NAMALWA (cell line): ENCODE data around the gene ZCWPW2.

Experiments
- DNase-seq: peaks from one replicate; pipeline ENCODE4 v3.0.0-alpha.2; 2015; ENCODE audit warnings: low spot score

Gene ZCWPW2

GRCh38 chr3:28386049-28386448 is 37.5 kb downstream of the ZCWPW2 start:
- DNase-seq, result peak; percentile 7

- no peak for DNase-seq
These were observed 40.5 kb downstream of the ZCWPW2 start for GRCh38 chr3:28388978-28389377.

GRCh38 chr3:28399206-28399605 is 50.7 kb downstream of the ZCWPW2 start:
- DNase-seq, result no peak

DNA sequence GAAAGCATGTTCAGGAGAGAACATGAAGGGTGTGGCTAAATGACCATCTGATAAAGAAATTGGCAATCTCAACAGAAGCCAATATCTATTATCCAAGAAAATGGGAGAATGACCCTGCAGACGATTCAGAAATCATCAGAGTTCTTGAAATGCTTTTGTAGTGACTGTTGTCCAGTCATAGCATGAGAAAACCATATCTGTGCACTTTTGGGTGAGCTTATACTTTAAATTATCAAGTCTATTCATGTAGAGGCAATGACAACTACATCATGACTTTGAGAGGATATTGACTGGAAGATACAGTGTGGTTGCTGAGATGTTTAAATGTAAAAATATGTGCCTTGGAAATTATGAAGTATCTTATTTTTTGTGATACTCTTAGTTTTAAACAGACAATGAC is 57.7 kb downstream of the ZCWPW2 start:
- no peak for DNase-seq

DNA sequence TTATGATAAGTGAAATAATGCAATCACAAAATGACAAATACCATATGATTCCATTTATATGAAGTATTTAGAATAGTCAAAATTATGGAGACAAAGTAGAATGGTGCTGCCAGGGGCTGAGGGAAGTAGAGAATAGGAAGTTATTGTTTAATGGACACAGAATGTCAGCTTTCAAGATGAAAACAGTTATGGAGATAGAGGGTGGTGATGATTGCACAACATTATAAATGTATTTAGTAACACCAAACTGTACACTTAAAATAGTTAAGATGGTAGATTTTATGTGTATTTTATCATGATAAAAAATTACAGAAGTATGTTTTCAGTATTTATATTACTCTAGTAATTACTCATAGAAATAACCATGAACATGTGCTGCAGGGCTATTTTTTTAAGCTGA is 100.9 kb downstream of the ZCWPW2 start:
- DNase-seq, result no peak

GRCh38 chr3:28462866-28463265 is 114.3 kb downstream of the ZCWPW2 start:
- no peak for DNase-seq

GRCh38 chr3:28467414-28467813 is 118.9 kb downstream of the ZCWPW2 start:
- no peak for DNase-seq

DNA sequence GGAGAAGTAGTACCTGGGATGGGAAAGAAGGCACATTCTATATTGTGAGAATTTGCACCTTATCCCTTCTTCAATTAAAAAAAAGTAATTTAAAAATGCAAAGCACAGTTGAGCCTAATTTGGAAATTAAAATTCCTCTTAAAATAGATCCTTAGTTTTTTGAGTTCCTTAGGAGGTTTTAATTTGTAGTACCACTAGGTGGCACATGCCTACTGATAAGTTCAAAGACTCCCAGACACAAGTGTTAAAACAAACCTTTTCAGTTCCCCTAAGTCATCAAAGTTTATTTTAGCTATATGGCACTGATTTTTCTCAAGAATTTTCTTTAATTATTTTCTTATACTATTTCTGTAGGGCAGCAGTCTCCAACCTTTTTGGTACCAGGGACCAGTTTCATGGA is 127.7 kb downstream of the ZCWPW2 start:
- peak; percentile 56 for DNase-seq

GRCh38 chr3:28476764-28477163 is 128.2 kb downstream of the ZCWPW2 start:
- no peak for DNase-seq

- DNase-seq, result no peak
These were observed 136.6 kb downstream of the ZCWPW2 start for GRCh38 chr3:28485164-28485563.

DNA sequence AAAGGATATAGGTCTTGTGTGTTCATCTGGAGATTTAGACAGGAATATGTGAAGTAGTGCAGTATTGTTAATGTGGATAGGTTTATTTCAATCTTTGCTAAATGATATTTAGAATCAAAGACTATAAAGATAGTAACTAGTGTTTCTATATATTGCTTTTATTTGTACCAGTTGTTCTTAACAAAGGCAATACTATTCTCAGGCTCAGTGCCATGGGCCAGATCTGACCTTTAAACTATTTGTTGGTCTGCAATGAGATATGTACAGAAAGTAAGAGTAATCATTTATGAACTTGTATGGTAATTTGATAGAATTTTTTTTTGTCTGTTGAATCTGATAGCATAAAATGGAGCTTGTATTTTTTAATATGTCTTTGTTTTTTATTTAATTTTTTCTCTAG is 146.8 kb downstream of the ZCWPW2 start:
- DNase-seq, result no peak

- no peak for DNase-seq
These were observed 153.9 kb downstream of the ZCWPW2 start for GRCh38 chr3:28502397-28502937.

- DNase-seq, result no peak
These were observed 156.5 kb downstream of the ZCWPW2 start for GRCh38 chr3:28504976-28505375.

DNA sequence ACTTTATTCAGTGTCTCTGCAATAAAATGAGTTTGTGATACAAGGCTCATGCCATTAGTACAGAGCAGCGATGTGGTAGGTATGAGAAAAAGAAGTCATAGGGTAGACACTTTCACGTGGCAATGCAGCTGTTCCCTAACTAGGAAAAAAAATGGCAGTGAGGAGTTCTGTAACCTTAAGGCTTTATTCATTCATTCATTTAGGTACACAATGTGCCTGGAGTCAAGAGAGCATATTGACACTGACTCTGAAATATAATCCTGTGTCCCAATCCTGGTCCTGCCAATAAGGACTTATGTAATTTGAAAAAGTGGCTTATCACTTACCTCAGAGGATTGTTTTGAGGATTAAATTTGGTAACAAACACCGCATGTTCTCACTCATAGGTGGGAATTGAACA is 173.1 kb downstream of the ZCWPW2 start:
- DNase-seq, result no peak

GRCh38 chr3:28542351-28542750 is 193.8 kb downstream of the ZCWPW2 start:
- DNase-seq, result no peak

DNA sequence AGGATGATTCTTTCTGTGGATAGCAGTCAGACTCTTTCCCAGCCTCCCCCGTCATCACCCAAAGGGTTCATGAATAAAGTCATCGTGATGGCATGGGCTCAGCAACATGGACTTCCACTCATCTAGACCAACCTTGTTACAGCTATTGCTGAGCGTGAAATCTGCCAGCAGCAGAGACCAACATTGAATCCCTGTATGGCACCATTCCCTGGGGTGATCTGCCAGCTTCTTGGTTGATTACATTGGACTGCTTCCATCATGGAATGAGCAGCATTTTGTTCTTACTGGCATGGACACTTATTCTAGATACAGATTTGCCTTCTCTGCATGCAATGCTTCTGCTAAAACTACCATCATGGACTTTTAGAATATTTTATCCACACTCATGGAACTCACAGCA is 195.7 kb downstream of the ZCWPW2 start:
- DNase-seq, result no peak

DNA sequence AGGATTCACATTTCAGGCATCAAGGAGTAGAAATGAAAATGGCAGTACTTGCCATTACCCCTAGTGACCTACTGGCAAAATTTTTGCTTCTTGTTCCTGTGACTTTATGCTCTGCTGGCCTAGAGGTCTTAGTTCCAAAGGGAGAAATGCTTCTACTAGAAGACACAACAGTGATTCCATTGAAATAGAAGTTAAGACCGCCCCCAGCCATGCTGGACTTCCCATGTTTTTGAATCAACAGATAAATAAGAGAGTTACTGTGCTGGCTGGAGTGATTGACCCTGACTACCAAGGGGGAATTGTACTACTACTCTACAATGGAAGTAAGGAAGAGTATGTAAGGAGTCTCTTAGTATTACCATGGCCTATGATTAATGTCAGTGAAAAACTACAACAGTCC is 196.3 kb downstream of the ZCWPW2 start:
- DNase-seq, result no peak

DNA sequence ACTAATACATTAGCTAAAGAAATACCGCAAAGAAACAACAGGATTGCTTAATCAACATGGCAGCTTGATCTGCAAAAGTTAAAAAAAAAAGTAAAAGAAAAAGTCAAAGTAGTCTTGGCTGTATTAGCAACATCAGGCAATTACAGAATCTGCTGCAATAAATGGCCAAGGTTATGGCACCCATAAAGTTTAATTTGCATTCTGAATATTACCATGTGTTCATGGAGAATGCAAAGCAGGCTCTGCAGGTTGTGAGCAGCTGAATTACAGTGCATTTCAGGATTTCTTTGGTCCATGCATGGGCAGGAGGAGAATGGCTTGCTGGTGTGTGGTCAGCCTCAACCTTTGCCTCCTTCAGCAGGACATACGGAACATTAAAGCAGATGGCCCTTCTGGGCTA is 199.2 kb downstream of the ZCWPW2 start:
- DNase-seq, result no peak

DNA sequence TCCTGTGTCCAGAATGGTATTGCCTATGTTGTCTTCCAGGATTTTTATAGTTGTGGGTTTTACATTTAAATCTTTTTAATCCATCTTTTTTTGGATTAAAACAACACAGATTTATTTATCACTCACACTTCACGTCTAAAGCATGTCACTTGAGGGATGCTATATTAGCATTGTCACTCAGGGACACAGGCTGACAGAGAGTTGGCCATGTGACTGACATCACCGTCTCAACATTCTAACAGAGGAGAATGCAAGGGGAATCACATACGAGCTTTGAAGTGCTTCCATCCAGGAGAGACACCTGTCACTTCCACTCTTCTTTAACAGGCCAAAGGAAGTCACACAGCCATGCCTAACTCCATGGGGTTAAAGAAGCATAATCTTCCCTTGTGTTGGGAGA is 204.7 kb downstream of the ZCWPW2 start:
- DNase-seq, result no peak

- DNase-seq, result no peak
These were observed 207.7 kb downstream of the ZCWPW2 start for GRCh38 chr3:28556195-28556594.

DNA sequence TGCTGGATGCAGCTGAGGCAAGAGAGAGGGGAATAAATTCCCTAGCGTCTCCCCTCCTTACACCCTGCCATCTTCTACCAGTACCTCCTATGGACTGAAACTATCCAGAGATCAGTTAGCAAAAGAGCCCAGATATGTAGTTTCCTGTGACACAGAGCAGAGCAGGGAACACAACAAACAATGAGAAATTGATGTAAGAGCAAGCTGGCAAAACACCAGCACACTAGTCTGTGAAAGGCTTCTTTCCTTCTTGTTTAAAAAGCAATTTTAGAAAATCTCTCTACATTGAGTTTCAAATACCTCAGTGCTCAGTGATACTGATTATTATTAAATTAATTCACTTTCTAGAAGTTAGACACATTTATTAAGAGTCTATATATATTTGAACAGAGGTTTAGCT is 215.7 kb downstream of the ZCWPW2 start:
- DNase-seq, result no peak

GRCh38 chr3:28569357-28569756 is 220.8 kb downstream of the ZCWPW2 start:
- no peak for DNase-seq

GRCh38 chr3:28574036-28574435 is 225.5 kb downstream of the ZCWPW2 start:
- DNase-seq, result no peak

GRCh38 chr3:28575100-28575745 is 226.7 kb downstream of the ZCWPW2 start:
- no peak for DNase-seq
